GM23248 (cell line): Measurements from ENCODE around the gene FALEC.

Experiments
- EZH2 ChIP-seq: fragments of 200-600 bp; sonication (generic); IDR thresholded peaks from 2 replicates; pipeline ENCODE4 v1.6.1; 2018; ENCODE audit warnings: antibody characterized with exemption, mild to moderate bottlenecking; ENCODE audit not compliant: insufficient read depth, poor library complexity, severe bottlenecking
- EZH2phosphoT487 ChIP-seq: fragments of 200-600 bp; sonication (generic); IDR thresholded peaks from 2 replicates; pipeline ENCODE4 v1.6.1; 2018; ENCODE audit warnings: antibody characterized with exemption, moderate library complexity, mild to moderate bottlenecking, low read depth; ENCODE audit not compliant: insufficient read depth

DNA sequence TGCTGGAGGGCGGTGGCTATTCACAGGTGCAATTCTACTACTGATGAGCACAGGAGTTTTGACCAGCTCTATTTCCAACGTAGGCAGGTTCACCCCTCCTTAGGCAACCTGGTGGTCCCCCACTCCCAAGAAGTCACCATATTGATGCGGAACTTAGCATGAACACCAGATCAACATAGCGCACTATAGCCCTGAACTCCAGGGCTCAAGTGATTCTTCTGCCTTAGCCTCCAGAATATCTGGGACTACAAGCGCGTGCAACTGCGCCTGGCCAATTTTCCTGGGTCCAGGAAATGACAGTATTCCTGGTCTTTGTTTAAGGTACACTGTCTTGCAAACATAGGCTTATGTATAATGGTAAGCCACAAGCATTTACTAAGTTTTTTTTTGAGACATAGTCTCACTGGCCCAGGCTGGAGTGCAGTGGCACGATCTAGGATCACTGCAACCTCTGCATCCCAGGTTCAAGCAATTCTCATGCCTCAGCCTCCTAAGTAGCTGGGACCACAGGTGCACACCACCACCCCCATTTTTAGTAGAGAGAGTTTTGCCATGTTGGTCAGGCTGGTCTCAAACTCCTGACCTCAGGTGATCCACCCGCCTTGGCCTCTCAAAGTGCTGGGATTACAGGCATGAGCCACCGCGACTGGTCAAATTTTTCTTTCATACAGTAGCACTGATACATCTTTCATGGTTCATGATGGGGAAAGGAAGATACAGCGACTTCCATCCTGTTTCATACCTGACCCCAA, 51.2 kb downstream of the FALEC start:
- no peak for TF ChIP-seq EZH2
- no peak for TF ChIP-seq EZH2phosphoT487
